Measurements from ENCODE around the gene MORC3. TPM values are rescaled to one million over a fixed set of nuclear protein-coding genes. Genes with fewer than 3 reads are reported as not detected.

Gene MORC3
- total and polyA plus RNA-seq, 9 of the 15 experiments (the other 6 are each of a cell fraction or from before 2014, with no cell fraction given), result 12.7 to 53.7 (median 36.0) TPM

DNA sequence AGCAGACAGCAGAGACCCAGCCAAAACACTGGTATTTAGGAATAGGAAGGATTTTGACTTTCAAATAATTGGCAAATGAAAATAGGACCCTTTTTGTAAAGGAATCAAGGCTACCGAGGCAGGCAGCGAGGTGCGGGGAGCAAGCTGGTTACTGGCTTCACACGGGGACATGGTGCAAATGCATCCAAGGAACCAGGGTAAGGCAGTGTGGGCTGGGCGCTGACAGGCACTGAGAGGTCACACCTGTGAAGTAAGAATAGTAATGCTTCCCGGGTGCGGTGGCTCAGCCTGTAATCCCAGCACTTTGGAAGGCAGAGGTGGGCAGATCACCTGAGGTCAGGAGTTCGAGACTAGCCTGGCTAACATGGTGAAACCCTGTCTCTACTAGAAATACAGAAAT, 80.7 kb downstream of the MORC3 start (continued):
- TF ChIP-seq KDM5B (IDR thresholded peaks at IDR 0.05; ENCODE audit: insufficient replicate concordance, low read depth, low read length), result no peak
- TF ChIP-seq POLR3A (IDR thresholded peaks at IDR 0.05; ENCODE audit: borderline replicate concordance, extremely low read depth, insufficient read depth, insufficient read length), result no peak
- TF ChIP-seq, protein P1, sequence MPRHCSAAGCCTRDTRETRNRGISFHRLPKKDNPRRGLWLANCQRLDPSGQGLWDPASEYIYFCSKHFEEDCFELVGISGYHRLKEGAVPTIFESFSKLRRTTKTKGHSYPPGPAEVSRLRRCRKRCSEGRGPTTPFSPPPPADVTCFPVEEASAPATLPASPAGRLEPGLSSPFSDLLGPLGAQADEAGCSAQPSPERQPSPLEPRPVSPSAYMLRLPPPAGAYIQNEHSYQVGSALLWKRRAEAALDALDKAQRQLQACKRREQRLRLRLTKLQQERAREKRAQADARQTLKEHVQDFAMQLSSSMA (CRISPR knock-in tag; IDR thresholded peaks at IDR 0.05), result no peak
- no peak for TF ChIP-seq NCOA2 (IDR thresholded peaks at IDR 0.05; ENCODE audit: partially characterized antibody in 2 of 2)

DNA sequence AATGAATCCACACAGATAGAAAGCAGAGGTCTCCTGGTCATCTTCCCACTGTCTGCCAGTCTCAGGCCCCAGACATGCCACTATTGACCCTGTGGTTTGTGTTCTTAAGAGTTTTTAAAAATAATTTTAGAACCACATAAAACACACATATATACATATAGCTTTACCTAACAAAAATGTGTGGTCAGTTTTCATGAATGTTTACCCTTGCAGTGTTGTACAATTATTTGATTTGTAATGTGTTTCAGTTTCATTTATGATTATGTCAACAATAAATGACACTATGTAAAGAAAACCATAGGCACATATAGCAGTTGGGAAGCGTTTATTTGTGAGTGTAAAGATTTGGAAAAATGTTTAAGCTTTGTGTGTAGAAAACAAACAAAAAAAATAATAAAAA, 82.3 kb downstream of the MORC3 start:
- H3K27me3 ChIP-seq (ENCODE audit: control insufficient read depth in 2 of 2, insufficient read depth in 2 of 2, low read length in 2 of 2), result no peaks in the 10 kb centered on the region; a peak in 1 of 5 replicates
- H3K79me2 ChIP-seq (ENCODE audit: control insufficient read depth, insufficient read depth, low read length), result no peaks in the 10 kb centered on the region
- CTCF ChIA-PET (ENCODE audit: low intra/inter-chr PET ratio), result no interaction called here
- intact Hi-C loops (cut with micrococcal nuclease), result no loop called here
- no peaks in the 10 kb centered on the region for H3K9me1 ChIP-seq (ENCODE audit: control insufficient read depth, insufficient read depth, low read length)
- H3K4me1 ChIP-seq (replicated peaks in 1 of 2; ENCODE audit: control insufficient read depth in 2 of 2, insufficient read depth in 2 of 2, low read length in 2 of 2), result no peaks in the 10 kb centered on the region
- H3K9me3 ChIP-seq (replicated peaks; ENCODE audit: control insufficient read depth, insufficient read depth, low read depth, low read length), result no peaks in the 10 kb centered on the region
- ATAC-seq, result no peak
- H4K20me1 ChIP-seq (replicated peaks; ENCODE audit: control insufficient read depth, insufficient read depth, low read length), result no peaks in the 10 kb centered on the region
- no peak overlapping the region for H3K4me3 ChIP-seq
- TF ChIP-seq TCF7 (IDR thresholded peaks at IDR 0.05; ENCODE audit: borderline replicate concordance) (no peak), PURB (CRISPR knock-in tag; IDR thresholded peaks at IDR 0.05; ENCODE audit: low read depth) (no peak)
- in situ Hi-C loops (cut with MboI), result no loop called here
- no peak overlapping the region for H2AFZ ChIP-seq (ENCODE audit: low read depth, low read length)
- POLR2A ChIA-PET, result interaction anchor here (0.9 kb wide), 1 partner anchor 15 kb away, joined by 3 read pairs; no protein-coding TSS in a partner anchor
- BruUV-seq (replicated peaks), result no TSS peak
- H3K36me3 ChIP-seq (ENCODE audit: control insufficient read depth, insufficient read depth, low read length), result peaks cover 64% of the 10 kb centered on the region
- 75% methylated on average over 1 of the region's 1 CpG for WGBS (ENCODE audit: insufficient coverage, low coverage, missing lambda C conversion rate)
- H3K27ac ChIP-seq (ENCODE audit: extremely low read depth, low read depth, low read length), result no peak overlapping the region
- no peak for FAIRE-seq
- DNase-seq (ENCODE audit: extremely low read depth in 1 of 4, low spot score in 3 of 4), result no peak
- H3K4me2 ChIP-seq (ENCODE audit: insufficient read depth, low read length), result no peak overlapping the region
- H3K9ac ChIP-seq (ENCODE audit: insufficient read depth in 1 of 2, low read depth in 2 of 2, low read length in 2 of 2), result no peak overlapping the region
